Measurements from ENCODE around the gene LDB2.
"Not testable (repeated sequence)": the region's sequence is repeated elsewhere in the genome, so short reads cannot be mapped to it uniquely, and the experiment has no call there.

LDB2 gene

DNA sequence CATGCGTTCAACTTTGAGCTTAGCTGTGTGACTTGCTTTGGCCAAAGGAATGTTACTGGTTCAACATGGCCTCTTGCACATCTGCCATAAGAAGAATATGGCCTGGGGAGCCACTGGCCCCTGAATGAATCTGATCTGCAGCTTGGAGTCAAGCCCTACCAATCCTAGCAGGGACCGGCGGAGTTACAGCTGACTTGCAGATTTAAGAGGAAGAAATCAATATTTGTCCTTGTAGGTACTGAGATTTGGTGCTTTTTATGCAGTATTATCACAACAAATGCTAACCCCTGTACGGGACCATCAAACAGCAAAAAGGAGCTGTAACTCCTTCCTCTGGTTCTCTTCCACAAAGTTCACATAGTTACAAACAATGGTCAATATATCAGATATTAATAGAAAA, 252.0 kb downstream of the LDB2 start:
- no peak for DNase-seq (ENCODE audit: low read depth)

DNA sequence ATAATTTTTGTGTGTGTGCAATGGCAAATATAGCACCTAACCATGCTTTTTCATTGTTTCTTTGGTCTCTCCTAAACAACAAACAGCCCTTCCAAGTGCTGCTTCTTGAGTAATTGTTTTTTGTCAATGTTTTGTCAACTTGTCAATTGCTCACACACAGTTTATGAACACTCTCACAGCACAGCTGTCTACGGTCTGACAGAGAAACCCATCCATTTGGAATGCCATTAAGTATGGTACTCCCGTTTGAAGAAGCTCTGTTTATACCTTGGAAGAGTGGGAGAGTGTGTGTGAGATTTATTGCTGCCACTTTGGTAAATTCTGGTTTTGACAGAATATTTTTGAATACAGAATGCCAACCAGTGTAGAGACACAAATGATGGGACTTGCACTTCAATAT, 254.6 kb downstream of the LDB2 start:
- no peak for DNase-seq (ENCODE audit: low read depth)

DNA sequence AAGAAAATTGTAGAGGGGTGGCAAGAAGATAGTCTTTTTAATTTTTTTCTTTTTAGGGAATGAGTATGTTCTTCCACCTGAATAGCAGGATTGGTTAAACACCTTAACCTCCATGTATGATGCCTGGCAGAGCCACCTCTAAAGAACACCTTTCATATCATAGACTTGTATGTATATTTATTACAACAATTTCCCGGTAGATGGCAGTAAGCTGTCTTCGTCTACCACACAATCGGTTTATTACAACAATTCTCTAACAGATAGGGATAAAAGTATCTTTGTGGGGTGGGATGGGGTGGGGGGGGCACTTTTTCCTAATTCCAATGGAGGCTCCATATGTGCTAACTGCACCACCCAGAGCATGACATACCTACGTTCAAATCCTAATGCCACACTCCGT, 255.5 kb downstream of the LDB2 start:
- DNase-seq (ENCODE audit: low read depth) = no peak

DNA sequence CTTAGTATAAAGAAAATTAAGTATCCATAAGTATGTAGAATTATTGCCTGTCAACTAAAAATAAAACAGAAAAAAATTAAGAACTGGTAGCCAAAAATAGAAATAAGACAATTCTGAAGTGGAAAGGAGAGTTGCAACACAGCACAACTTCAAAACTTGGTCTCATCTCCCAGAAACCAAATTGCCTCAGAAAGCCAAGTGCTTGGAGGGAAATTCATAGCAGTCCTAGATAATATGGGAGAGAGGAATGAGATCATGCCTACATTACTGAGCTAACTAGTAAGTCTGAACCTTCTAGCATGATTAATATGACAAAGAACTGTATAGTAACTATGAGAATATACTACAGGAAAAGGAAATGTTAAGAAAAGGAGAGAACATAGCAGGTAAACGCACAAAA, 256.5 kb downstream of the LDB2 start:
- no peak for DNase-seq (ENCODE audit: low read depth)

DNA sequence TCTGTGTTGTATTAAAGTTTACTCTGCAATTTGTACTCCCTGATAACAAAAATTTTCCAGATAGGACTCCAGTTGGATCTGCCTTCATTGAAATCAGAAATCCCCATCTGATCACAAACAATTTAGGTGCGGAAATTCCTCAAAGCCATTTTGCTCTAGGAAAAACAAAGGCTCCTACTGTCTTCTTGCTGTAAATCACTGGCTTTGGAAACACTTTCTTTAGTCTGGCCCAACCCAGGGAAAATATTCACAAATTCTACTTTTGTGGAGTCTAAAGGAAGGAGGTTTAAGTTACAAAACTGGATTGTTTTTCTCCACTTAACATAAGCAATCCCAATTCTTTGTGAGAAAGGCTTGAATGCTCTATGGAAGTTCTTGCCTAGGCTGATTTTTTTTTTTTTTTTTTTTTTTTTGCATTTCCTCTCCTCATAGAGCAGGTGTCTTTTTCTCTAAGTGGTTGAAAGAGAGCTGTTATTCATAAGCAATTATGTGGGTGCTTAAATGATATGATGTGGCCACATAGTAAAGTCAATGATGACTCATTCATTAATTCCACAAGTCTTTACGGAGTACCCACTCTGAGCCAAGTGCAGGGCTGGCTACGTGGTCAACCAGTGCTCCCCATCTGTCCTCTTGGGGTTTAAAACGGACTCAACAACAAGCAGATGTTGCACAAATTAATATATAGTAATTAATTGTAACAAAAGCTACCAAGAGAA, 261.4 kb downstream of the LDB2 start:
- DNase-seq (ENCODE audit: low read depth) = no peak

DNA sequence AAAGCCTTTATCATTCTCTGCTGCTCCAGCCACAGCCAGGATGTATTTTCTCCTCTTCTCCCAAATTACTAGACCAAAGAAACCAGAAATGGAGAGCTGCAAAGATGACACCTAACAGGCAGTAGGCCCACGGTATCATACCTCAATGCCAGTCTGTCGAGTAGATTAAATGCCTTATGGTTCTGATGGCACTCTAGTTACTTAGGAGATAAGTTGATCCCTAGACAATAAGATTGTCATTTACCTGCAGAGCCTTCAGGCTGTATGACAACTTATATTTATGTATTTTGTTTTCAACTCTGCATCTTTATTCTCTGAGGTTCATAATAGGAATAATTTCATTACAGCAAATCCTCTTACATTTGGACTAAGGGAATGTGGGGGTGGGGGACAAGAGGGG, 262.1 kb downstream of the LDB2 start:
- DNase-seq (ENCODE audit: low read depth) = no peak

DNA sequence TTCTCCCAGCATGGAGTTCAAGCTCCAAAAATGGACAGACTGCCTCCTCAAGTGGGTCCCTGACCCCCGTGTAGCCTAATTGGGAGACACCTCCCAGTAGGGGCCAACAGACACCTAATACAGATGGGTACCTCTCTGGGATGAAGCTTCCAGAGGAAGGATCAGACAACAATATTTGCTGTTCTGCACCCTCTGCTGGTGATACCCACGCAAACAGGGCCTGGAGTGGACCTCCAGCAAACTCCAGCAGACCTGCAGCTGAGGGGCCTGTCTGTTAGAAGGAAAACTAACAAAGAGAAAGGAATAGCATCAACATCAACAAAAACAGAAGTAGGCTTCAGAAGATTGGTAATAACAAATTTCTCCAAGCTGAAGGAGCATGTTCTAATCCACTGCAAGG, 269.2 kb downstream of the LDB2 start:
- not testable (repeated sequence) for DNase-seq (ENCODE audit: low read depth)

DNA sequence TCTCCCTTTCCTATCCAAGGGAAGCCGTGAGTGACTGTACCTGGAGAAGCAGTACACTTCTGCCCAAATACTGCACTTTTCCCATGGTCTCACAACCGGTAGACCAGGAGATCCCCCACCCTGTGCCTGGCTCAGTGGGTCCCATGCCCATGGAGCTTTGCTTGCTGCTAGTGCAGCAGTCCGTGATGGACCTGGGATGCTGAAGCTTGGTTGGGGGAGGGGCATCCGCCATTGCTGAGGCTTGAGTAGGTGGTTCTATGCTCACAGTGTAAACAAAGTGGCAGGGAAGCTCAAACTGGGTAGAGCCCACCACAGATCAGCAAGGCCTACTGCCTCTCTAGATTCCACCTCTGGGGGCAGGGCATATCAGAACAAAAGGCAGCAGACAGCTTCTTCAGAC, 269.6 kb downstream of the LDB2 start:
- not testable (repeated sequence) for DNase-seq (ENCODE audit: low read depth)

DNA sequence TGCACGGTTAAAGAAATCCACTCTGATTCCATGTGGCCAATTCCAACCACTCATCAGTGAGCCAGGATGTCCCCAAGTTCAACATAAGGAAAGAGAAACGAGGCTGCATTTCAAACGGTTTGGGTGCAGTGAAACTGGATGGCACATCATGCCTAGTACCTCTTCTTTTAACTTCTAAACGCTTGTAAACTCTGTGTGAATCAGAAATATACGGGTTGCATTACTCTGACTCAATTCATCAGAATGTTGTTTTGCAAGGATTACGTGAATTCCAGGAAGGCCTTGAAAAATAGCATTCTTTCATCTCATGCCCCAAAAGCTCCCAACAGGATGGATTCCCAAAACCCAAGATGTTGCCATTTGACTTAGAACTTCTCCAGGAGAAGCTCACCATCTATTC, 270.4 kb downstream of the LDB2 start:
- DNase-seq (ENCODE audit: low read depth) = no peak

DNA sequence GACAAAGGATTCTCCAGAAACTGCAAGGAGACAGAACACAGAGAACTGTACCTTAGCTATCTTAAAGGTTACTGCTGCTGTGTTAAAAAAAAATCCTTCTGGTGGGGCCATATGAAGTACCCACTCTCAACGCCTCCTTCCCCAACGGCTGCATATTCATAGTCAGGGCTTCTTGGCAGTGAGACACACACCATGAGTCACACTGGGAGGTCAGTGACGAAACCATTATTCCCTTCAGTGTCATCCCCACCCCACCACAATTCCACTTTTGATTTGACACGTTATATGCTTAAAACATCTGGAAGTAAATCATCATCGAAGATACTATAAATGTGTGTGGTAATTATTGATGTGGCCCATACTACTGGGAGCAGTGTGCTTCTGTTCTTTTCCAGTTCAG, 271.5 kb downstream of the LDB2 start:
- DNase-seq (ENCODE audit: low read depth) = no peak

DNA sequence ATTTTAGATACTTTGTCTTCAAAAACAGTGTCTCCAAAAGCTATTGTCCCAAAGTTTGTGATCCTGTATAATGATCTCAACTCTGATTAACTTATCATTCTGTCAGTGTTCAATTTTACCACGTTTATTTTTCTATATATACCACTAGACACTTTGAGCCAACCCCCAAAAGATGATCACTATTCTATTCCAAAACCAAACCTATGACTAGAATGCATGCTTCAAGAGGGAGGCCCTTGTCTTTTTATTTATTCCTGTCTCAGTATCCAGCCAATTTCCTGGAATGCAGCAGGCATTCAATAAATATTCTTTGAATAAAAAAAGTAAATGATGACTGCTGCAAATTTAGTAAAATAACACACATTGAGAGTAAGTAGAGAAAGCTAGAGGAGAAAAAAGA, 275.6 kb downstream of the LDB2 start:
- no peak for DNase-seq (ENCODE audit: low read depth)

DNA sequence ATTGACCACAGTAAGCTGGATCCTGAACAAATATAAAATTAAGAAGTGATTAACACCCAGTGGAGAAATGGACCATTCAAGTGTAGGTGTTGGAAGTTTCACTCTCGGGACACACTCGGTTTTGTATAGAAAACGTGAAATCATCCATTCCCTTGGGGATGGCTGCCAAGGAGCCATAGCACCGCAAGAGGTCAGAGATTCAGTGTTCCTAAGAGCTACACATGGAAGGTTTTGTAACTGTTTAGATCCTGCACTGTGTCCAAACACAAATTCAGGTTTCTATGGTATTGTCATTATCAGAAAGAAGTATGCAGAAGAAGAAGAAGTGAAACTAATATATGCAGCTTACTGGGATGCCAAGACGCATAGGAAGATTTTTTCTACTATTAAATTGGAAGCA, 281.0 kb downstream of the LDB2 start:
- no peak for DNase-seq (ENCODE audit: low read depth)

DNA sequence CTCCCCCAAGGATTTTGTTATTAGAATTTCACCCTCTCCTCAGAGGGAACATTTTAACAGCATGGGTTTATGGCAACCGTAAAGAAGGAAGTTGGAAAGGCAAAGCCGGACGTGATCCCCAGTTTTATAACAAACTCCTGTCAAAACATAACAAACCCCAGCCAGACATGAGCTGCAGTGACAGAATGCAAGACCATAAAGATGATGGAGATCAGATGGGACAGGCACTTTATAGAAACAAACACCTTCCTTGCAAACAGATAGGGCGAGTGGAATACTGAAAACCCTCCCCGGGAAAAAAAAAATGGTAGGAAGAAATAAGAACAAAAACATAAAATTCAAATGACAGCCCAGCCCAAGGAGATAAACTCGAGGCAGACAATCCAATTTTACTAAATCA, 281.4 kb downstream of the LDB2 start:
- no peak for DNase-seq (ENCODE audit: low read depth)

DNA sequence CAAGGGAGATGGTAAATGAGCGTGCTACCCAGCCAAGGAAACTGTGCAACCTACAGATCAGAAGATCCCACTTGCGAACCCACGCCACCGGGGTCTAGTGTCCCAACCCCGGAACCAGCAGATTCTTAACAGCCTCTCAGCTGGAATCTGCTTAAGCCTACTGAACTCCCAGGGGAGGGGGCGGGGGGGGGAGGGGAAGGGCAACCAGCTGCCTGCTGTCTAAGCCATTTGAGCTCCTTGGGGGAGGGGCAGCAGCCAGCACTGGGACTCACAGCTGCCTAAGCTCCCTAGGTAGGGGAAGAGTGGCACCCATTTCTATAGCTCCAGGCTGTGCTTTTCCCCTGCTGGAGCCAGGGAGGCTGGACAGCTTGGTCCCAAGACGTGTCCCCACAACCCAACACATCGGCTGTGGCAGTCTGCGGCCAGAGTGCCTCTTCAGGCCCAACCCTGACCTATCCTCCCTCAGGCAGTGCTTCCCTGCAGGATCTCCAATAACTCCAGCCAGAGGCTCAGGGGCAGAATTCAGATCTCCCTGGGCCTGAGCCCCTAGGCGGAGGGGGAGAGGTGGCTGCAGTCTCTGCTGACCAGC, 289.2 kb downstream of the LDB2 start:
- no peak for DNase-seq (ENCODE audit: low read depth)

DNA sequence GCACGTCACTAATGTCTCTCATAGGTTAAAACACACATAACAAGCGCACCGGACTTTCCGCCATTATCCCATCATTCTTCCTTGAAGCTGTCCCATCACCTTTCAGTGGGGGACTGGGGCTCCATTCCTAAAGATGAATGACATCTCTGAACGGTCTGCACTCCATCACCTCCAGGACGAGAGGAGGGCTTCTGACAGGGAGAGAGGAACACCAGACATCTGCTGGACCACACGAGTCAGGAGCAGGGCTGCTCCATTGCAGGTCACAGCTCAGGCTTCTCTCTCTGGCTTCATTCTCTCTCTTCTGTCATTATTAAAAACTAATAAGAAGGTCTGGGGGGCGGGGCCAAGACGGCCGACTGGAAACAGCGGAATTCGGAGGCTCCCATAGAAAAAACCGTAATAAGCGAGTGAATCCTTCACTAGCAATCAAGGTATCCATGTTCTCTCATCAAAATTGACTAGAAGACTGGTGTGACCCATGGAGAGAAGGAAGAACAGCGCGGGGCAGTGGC, 289.8 kb downstream of the LDB2 start:
- no peak for DNase-seq (ENCODE audit: low read depth)

DNA sequence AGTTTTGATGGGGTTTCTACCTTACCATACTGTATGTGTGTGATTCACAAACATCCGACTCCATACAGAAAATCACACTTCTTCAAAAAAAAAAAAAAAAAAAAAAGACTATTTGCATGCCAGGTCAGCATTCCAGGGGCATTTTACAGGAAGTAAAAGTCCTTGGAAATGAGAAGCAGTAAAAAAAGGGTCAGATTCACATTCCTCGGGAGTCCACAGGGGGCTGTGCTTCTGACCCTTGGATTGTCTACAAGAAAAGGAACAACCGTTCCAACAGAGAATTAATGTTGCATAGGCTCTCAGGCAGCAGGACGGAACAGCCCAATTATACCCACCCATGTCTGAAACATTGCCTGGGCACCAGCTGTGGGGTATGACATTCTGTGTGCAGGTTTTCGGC, 290.3 kb downstream of the LDB2 start:
- no peak for DNase-seq (ENCODE audit: low read depth)

DNA sequence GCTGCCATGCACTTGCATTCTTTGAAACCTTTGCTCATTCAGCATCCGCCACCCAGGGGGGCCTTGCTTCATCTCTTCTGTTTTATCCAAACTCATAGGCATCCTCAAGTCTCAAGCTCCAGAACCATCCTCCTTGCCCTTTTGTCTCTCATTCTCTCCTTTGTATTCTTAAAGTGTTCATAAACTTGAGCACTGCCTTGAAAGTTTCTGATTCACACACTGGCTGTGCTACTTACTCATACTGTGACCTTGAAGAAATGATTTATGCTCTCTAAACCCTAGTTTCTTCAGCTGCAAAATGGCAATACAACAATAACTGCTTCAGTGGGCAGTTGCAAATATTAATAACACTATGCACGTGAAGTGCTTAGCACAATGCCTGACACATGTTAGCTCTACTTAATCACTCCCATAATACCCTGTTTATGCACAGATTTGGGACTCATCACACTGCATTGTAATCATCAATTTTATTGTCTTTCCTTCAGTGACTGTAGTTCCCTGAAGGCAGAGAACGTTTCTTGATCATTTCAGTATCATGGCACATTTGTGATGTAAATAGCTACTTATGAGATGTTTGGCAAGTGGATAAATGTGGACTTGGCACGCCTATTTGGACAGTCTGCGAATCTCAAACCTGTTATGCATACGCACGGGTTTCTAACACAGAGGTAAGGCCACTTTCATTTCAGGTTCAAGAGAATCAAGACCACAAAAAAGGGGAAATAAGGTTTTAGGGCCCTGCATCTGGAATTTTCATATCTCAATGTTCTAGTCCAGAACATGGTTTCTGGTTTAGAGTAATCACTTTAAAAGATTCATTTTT, 291.0 kb downstream of the LDB2 start:
- no peak for DNase-seq (ENCODE audit: low read depth)

DNA sequence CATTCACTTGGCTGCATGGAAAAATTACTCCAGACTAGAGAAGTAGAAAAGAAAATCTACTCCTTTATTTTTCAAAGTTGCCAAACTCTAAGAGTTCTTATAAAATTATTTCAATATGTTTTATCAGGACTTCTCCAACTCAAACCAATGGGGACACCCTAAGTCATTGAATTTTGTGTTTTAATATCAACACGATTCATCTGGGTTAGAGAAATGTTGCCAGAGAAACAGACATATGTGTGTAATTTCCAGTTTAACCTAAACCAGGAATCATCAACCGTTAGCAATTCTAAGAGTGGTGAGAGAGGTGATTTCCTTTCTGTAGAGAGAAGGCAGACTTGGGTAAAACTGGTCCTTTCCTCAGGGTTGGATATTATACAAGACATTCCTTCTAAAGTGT, 291.8 kb downstream of the LDB2 start:
- no peak for DNase-seq (ENCODE audit: low read depth)

DNA sequence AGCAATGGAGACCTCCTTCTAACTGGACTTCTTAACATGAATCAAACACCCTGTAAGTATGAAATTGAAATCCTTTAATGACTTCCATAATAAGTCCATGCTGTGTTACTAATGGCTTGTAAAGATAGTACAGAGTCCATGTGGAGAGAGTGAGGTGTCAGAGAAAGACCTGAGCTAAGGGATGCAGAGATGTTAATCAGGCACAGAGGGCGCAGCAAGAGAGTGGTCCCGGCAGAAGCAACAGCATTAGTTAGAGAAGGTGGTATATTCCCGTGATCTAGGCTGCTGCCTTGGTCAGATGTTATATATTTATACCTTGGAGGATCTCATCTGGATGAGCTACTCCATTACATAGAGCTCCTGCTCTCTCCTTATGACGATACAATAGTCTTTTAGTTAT, 295.3 kb downstream of the LDB2 start:
- DNase-seq (ENCODE audit: low read depth) = no peak

DNA sequence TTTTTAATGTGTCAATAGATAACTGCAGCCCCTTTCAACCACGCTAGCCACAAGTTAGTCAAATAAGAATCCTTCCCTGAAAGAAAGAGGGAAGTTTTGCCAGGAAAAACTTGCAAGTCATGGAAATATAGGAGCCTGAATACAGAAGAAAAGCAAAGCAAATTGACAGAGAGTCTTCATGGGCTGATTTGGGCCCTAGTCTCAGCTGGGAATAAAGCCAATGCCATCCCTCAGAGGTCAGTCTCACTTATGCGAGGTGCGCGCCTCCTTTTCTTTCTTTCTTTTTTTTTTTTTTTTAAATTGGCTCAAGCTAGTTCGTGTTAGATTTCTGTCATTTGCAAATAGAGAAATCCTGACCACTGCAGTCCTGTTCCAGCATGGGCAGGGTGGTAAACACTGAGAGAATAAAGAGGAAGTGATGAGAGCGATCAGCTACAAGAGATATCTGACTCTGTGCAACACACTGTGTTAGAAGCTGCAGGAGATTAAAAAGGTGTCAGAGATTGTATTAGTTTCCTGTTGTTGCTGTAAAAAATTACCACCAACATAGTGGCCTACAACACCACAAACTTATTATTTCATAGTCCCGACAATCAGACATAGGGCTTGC, 299.7 kb downstream of the LDB2 start:
- no peak for DNase-seq (ENCODE audit: low read depth)

DNA sequence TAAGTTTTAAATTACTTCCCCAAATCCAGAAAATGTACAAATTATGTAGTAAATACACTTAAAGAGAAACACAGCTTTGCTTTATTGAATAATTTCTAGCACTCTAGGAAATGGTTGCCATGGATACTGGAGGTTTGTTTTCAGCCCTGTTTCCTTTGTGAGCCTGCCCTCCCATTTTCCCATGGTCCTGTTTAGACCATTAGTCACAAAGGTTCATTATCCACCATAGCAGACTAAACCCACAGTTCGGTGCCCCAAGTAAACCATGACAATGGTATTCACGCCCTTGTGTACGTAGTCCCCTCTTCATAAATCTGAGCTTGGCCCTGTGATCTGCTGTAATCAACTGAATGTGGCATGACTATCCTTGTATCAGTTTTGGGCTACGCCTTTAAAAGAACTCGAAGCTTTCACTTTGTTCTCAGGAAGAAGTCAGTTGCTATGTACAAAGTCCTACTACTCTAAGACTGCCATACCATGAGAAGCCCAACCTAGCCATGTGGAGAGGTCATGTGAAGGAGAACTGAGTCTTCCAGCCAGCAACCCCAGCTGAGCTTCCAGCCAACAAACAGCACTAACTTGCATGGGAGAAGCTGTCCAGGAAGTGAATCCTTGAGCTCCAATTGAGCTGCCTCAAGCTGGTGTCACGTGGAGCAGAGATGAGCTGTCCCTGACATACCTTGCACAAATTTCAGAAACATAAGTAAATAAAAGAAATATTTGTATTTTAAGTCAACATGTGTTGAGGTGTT, 300.4 kb downstream of the LDB2 start:
- DNase-seq (ENCODE audit: low read depth) = no peak

DNA sequence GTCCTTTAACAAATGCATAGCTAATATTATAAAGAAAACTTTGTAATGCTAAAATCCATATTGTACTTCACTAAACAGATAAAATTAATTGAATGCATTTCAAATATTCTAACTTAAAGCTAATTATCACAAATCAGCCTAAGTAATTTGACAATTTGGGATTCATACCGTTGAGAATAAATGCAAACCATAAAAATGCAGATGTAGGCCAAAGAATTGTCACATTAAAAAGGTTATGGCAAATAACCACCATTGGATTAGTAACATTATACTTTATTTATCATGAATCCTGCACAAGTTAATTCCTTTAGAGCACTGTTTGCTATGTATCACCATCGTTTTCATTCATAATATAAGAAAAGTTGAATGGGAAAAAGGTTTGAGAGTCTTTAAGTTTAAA, 301.0 kb downstream of the LDB2 start:
- no peak for DNase-seq (ENCODE audit: low read depth)
